ENCODE results near the gene MAGOH. TPM values are rescaled to one million over a fixed set of nuclear protein-coding genes. Genes with fewer than 3 reads are reported as not detected.

The MAGOH gene
- 37.2 and 64.3 TPM in 2 replicates for total RNA-seq

GRCh38 chr1:53238197-53239155, at the start of gene MAGOH:
Gene MAGOH (minus strand): TSS chr1:53238518. CDS start chr1:53238448, 70 bp downstream.

GRCh38 chr1:53220171-53220961, 18.0 kb downstream of the MAGOH start, which contains the start of gene CZIB:
Gene CZIB (minus strand): TSS chr1:53220634. CDS start chr1:53220575, 59 bp downstream.

GRCh38 chr1:53196485-53197290, 41.6 kb downstream of the MAGOH start, which contains the start of gene CPT2:
Gene CPT2 (plus strand): TSS chr1:53196824. CDS start chr1:53196944, 120 bp downstream.

Other genes with a start within 250 kb of the MAGOH start
- gene PODN, start 176.3 kb downstream of the MAGOH start, total RNA-seq: under 0.01 and 0.25 TPM in 2 replicates
- not detected in 2 replicates for gene SLC1A7, start 95.9 kb downstream of the MAGOH start, total RNA-seq
- gene CPT2, start 41.7 kb downstream of the MAGOH start, total RNA-seq: 8.3 and 10.1 TPM in 2 replicates
- 34.8 and 53.4 TPM in 2 replicates for gene CZIB, start 17.9 kb downstream of the MAGOH start, total RNA-seq
- gene LRP8, start 89.6 kb upstream of the MAGOH start, total RNA-seq: 14.6 and 24.2 TPM in 2 replicates
- gene DMRTB1, start 220.9 kb upstream of the MAGOH start, total RNA-seq: not detected in 2 replicates

Data from bladder microvascular endothelial cell (primary cell).